GM03348 (cell line): ENCODE data around the gene TRAK2.
"Not testable (repeated sequence)": the region's sequence is repeated elsewhere in the genome, so short reads cannot be mapped to it uniquely, and the experiment has no call there.

ENCODE experiments used
- DNase-seq: peaks from one replicate; pipeline ENCODE4 v3.0.0; 2012; ENCODE audit warnings: low spot score

Gene TRAK2, protein sequence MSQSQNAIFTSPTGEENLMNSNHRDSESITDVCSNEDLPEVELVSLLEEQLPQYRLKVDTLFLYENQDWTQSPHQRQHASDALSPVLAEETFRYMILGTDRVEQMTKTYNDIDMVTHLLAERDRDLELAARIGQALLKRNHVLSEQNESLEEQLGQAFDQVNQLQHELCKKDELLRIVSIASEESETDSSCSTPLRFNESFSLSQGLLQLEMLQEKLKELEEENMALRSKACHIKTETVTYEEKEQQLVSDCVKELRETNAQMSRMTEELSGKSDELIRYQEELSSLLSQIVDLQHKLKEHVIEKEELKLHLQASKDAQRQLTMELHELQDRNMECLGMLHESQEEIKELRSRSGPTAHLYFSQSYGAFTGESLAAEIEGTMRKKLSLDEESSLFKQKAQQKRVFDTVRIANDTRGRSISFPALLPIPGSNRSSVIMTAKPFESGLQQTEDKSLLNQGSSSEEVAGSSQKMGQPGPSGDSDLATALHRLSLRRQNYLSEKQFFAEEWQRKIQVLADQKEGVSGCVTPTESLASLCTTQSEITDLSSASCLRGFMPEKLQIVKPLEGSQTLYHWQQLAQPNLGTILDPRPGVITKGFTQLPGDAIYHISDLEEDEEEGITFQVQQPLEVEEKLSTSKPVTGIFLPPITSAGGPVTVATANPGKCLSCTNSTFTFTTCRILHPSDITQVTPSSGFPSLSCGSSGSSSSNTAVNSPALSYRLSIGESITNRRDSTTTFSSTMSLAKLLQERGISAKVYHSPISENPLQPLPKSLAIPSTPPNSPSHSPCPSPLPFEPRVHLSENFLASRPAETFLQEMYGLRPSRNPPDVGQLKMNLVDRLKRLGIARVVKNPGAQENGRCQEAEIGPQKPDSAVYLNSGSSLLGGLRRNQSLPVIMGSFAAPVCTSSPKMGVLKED

DNA sequence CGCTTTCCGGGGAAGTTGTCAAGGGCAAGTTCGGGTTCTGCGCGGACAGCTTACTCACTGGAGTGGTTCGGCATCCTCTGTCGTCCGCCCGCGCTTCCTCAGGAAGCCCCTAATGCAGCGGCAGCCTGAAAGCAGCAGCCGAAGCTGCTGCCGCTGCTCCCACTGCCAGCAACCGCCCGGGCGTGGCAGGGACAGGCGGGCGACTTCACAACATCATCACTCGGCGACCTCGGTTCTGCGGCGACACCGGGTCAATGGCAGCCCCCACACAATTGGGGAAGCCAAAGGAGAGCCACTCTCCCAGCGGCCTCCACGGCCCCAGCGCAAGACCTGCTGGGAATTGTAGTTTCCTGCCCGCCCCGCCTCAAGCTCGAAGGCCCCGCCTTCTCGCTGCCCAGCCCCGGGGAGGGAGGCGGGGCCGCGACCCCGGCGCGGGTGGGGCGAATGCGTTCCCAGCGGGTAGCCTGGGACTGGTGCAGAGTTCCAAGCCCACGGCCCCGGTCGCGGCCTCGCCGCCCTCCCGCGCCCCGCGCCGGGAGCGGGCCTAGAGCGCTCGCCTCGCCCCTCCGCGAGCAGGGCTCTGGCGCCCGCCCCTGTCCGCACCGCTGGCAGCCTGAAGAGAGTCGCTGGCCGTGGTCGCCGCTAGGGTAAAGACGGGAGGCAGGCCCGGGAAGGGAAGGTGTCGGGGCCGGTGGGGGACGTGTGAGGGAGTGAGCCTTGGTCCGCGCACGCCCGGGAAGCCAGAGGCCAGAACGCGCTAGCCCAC, at the start of gene TRAK2, which contains the start of gene STRADB:
TSS of gene TRAK2 (minus strand) at position 167 of the 766 bp plus-strand sequence. CDS start 30,951 bp downstream, outside the sequence.
TSS of gene STRADB (plus strand) at position 449 of the 766 bp plus-strand sequence. CDS start 3,101 bp downstream, outside the sequence.
- DNase-seq = peak; percentile 97

DNA sequence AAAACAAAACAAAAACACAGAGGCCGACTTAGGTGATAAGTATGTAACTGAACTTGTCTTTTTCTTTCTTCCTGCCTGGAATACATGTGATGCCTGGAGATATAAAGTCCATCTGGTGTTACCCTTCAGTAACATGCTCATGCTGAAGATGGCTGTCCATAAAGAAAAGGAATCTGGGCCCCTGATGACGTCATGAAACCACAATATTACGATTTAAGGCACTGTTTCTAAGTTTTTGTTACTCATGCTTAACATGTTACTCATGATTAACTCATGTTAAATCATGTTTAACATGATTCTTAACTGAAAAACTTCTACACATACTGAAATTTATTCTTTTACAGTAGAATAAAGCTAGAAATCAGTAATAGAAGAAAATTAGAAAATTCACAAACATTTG, 49.3 kb upstream of the TRAK2 start:
- no peak for DNase-seq

DNA sequence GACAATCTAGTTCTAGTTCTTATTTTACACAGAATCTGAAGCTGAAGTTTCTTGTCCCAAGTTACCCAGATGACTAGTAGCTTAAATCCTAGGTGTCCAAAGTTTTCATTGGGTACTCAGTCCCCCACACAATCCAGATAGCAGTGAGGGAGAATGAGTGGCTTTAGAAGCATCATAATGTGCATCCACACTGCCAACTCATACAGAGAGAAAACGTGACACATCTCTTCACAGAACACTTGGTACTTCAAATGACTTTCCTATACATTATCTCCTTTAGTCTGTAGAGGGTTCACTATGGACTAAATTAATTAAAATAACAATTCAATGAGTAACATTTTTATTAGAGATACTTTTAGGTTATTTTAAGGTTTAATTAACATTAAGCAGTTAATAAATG, 45.5 kb upstream of the TRAK2 start:
- no peak for DNase-seq

DNA sequence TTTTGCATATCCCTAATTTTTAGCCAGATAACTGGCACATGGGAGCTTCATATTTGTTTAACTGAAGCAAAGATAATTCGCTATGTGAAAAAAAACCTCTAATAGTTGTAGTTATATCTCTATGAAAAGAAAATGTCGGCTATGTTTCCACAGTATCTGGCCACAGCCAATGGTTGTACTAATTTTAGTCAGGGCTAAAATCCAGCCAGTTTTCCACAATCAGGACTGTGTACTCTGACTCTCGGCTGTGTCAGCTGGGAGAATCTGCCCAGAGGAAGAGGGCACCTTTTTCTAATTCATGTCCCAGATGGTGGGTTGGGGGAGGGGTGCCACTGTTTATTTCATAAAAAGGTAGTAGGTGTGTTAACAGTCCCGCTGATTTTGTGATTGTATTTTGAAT, 39.0 kb upstream of the TRAK2 start:
- no peak for DNase-seq

DNA sequence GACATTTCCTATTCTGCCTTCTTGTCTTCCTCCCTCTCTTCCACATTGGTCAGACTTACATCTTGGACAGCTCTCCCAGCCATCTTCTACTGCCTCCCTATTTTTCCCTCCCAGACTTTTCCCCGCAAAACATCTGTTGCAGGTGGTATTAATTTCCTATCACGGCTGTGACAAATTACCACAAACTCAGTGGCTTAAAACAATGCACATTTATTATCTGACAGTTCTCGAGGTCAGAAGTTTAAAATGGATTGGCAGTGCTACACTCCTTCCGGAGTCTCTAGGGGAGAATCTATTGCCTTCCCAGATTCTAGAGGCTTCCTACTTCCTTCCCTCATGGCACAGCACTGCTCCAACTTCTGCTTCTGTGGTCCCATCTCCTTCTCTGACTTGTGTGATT, 33.5 kb upstream of the TRAK2 start:
- DNase-seq = peak; percentile 13

DNA sequence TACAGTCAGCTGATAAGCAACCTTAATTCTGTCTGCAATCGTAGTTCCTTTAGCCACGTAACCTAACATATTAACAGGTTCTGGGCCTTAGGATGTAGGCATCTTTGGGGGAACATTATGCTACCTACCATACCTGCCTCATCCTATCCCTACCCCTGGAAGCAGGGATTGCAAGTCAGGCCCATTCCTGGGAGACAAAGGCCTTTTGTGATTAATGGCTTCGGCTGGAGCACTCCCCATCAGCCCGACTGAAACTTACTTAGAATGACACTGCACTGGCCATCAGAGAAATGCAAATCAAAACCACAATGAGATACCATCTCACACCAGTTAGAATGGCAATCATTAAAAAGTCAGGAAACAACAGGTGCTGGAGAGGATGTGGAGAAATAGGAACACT, 32.5 kb upstream of the TRAK2 start:
- not testable (repeated sequence) for DNase-seq

DNA sequence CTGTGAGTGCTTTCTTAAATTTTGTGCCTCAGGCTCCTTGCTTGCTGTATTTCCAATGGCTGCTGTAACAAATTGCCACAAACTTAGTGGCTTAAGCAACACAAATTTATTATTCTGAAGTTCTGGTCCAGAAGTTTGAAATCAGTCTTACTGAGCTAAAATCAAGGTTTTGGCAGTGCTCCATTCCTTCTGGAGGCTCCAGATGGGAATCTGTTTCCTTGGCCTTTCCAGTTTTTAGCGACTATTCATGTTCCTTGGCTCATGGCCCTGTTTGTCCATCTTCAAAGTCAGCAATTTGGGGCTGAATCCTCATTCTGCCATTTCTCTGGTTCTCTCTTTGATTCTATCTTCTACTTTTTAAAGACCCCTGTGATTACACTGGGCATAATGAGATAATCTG, 32.1 kb upstream of the TRAK2 start:
- no peak for DNase-seq

DNA sequence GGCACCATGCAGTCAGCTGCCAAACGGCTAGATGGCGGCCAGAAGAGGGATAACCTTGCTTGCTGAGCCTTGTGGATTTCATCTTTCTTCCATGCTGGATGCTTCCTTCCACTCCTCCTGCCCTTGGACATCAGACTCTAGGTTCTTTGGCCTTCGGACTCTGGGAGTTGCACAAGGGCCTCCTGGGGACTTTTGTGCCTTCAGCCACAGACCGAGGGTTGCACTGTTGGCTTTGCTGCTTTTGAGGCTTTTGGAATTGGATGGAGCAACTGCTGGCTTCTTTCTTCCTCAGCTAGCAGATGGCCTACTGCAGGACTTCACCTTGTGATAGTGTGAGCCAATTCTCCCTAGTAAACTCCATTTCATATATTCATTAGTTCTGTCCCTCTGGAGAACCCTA, 31.3 kb upstream of the TRAK2 start:
- DNase-seq = no peak

DNA sequence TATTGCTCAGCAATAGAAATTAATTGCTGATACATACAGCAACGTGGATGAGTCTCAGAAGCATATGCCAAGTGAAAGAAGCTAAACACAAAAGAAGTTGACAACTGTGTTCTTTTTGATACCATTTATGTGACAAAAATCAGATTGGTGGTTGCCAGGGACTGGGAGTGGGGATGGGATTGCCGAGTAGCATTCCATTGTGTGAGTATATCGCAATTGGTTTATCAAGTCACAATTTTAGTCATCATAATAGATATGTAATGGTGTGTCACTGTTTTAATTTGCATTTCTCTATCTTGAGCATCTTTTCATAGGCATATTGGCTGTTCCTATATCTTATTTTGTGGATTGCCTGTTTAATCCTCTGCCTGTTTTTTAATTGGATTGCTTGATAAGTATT, 21.2 kb upstream of the TRAK2 start:
- peak; percentile 24 for DNase-seq

DNA sequence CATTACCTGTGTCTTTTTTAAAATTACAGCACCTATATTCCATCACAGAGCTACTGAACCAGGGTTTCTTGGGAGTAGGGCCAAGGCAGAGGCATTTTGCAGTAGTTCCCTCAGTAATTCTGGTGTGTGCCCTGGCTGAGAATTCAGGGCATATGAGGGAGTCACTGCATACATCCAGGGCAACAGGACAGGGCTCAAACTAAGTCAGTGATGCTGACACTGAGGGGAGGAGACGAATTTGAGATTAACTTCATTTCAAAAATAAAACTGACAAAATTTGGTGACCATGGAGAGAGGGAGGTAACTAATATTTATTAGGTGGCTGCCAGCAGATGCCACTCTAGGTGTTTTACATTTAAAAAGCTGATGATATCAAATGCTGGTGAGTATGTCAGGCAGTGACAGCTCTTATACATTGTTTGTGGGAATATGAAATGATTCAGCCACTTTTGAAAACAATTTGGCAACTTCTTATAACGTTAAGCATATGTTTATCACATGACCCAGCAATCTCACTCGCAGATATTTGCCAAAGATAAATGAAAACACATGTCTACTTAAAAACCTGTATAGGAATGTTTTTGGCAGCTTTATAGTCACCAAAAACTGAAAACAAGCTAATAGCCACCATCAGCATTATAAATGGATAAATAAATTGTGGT, 20.6 kb upstream of the TRAK2 start:
- peak; percentile 34 for DNase-seq

DNA sequence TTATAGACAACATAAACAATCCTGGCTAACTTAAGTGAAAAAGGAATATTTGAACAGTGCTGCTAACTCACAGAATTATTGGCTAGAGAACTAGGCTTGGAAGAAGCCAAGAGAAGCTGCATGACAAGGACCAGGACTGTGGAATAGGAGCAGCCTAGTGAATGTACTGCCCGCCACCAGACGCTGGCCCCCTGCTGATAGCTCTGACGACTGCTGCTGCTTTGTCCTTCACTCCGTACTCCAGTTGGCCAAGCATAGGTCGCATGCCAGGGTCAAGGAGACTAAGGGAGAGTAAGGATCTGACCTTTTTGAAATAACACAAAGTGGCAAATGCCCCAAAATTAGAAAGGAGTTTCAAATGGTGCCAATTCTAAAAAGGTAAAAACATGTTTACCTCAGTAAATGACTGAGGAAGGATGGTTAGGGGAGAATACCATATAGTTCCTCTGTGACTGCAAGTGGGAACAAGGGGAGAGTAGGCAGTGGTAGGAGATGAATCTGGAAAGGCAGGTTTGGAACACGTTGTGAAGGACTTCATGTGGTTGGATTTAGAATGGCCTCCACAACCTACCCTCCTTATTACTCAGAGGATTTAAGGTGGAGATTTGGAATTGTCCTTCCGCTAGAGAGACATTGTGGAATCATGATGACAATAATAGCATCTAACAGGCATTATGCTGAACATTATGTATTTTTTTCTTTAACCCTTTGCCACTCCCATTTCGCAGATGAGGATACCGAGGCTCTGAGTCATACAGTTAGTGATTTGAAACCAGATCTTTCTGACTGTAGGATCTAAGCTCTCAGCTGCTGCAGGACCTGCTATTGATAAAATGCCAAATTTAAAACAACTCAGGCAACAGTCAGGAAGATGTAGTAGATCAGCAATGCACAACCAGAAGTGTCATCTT, 19.8 kb upstream of the TRAK2 start:
- peak; percentile 14 for DNase-seq

DNA sequence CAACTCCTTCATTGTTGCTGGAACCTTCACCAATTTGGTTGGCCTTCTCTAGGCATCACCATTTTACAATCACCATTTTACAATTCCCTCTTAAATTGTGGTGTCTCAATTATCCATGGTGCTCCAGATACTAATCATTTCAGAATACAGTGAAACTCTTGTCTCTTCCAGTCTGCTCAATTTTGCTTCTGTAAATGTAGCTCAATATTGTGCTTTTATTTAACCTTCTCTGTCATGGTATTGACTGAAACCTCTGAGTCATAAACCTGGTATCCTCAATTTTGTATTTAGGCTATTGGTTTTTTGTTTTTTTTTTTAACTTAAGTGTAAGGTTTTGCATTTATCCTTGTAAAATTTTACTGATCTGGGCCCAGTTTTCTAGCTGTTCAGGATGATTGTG, 16.4 kb upstream of the TRAK2 start:
- DNase-seq = no peak

DNA sequence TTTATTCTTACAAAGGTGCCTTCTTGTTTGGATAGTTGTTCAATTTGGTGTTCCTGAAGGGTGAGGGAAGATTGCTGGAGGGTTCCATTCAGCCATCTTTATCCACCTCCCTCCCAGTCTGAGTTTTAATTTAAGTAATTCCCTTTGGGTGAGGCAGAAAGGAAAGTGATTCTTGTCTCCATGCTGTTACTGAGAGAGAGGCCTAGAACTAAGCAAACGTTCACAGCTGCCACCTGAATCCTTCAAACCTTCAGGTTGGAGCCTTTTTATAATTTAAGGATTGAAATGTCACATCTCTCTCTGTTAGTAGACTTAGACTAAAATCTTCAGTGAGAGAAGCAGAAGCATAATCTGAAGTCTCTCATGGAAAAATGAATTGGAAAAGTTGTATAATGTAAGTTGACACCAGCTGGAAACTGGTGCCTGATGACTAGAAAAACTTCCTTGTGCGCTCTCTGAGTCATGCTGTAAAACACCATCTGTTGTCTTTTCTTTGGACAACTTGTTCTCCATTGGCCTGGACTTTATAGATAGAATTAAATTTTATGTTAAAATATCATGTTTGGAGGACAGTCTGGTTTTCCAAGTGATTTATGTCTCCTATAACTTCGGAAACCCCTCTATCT, 14.9 kb upstream of the TRAK2 start:
- peak; percentile 76 for DNase-seq

DNA sequence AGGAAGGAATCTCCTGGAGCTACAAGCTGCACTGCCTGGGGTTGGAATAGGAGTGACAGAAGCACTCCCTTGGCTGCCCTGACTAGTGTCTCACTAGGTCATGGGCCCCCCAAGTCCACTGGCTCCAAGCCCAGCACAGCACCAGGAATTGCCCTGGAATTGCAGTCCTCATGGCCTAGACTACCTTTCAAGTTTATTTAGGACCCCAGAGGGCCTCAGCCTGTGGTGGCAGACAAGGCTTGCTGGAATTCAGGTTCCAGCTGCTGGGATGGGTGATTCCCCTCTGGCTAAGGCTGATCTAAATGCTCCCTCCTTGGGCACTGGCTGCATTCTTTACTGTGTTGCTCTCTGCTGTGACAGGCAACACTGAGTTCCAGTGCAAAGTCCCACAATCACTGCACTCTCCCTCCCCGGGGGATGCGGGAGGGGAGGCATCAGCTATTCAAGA, 14.3 kb upstream of the TRAK2 start:
- no peak for DNase-seq

DNA sequence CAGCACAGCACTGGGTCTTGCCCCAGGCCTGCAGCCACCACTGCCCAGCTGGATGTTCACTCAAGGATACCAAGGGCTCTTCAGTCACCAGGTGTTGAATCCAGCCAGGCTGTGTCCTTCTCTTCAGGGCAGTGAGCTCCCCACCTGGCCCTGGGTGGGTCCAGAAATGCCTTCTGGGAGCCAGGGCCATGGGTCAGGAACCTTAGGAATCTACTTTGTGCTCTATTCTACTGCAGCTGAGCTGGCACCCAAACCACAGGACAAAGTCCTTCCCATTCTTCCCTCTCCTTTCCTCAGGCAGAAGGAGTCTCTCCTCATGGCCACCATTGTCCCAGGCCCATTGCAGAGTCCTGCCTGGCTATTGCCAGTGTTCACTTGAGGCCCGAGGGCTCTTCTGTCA, 13.3 kb upstream of the TRAK2 start:
- DNase-seq = no peak

DNA sequence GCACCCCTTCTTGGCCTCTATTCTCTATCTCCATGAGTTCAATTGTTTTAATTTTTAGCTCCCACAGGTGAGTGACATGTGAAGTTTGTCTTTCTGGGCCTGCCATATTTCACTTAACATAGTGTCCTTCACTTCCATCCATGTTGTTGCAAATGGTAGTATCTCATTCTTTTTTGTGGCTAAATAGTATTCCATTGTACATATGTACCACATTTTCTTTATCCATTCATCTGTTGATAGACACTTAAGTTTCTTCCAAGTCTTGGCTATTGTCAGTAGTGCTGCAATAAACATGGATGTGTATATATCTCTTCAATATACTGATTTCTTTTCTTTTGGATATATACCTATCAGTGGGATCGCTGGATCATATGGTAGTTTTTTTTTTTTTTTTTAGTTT, 9.3 kb upstream of the TRAK2 start:
- no peak for DNase-seq

DNA sequence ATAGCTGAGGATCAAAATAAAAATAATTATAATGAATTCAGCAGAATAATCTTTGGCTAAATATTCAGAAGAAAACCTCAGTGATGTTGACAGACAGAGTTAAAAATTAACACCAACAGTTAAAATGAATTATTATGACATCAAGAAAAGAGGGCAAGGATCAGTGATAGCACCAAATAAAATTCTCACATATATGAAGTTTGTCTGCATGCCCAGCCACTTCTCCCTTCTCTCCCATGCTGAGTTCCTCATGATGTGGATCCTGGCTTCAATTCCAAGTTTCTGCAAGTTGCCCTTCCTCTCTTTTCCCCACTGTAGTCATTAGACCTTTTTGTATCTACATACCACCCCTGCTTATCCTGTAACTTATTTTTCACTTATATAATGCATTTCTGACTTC, 7.1 kb upstream of the TRAK2 start:
- no peak for DNase-seq

DNA sequence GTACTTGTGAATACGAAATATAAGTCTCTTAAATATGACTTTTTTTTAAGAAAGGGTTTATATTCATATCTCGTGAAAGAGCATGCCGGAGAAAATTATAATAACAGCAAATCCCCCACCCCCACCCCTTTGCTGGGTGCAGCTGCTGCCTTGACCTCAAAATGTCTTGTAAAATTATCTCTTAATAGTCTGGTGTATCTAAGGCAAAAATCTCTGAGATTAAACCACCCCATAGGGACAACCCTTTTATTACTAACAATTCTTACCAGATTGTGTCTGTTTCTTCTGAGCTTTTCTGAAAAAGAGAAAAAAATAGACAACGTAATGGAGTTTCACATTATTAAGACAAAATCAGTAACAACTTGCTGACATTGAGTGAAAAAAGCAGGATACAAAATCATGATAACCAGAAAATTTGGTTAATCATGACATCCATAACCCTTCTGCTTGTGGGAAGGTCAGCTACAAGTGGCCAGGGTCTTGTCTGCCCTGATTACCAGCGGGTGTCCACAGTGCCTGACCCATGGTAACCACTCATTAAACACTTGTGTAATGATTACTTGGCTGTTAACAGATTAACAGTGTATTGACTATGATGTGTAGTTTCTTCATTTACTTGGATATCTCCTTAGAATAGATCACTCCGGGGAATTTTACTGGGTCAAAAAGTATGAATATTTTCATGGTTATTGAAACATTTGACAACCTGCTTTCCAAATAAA, 1.8 kb upstream of the TRAK2 start:
- no peak for DNase-seq
